ENCODE data around the gene THBS2.

The THBS2 gene

GRCh38 chr6:169249057-169249456 is 4.6 kb downstream of the THBS2 start:
- Histone ChIP-seq H3K9ac (no peak overlapping the region), H3K4me3 (no peak overlapping the region), H3K4me2 (no peak overlapping the region), H4K20me1 (no peaks in the 10 kb centered on the region; a peak in 1 of 22 replicates), H3K36me3 (no peaks in the 10 kb centered on the region), H3K4me1 (peaks cover 0 to 4% (median 0%) of the 10 kb centered on the region in 10 experiments; a peak in 3 of 20 replicates), H3K27me3 (no peaks in the 10 kb centered on the region), H3K27ac (no peak overlapping the region), H3K9me3 (replicated peaks in 1 of 11) (peaks cover 0 to 12% (median 0%) of the 10 kb centered on the region in 11 experiments; a peak in 4 of 22 replicates)
- TF ChIP-seq Cebpa-rat (IDR thresholded peaks at IDR 0.05): no peak

DNA sequence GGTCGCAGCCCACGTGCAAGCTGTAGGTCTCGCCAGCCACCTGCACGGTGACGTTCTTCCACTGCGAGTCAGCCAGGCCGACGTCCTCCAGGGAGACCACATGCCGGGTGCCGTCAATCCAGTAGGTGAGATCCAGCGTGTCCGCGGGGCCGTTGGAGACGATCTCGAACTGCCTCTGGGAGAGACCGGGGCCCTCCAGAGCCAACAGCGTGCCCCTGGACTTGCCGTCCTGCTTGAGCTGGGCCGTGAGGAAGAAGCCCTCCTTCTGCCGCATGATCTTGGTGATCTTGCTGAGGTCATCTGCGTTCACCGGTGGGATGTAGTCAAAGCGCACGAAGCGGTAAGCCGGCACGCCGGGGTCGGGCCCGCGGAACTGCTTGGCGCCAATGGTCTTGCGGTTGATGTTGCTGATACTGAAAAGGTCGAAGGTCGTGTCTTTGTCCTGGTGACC is 5.1 kb downstream of the THBS2 start:
- peaks cover 0 to 12% (median 0%) of the 10 kb centered on the region in 11 experiments; a peak in 4 of 22 replicates for H3K9me3 ChIP-seq (replicated peaks in 1 of 11)
- H3K27me3 ChIP-seq: no peaks in the 10 kb centered on the region
- H4K20me1 ChIP-seq: no peaks in the 10 kb centered on the region; a peak in 1 of 22 replicates
- no peaks in the 10 kb centered on the region; a peak in 1 of 20 replicates for H3K4me1 ChIP-seq
- no peak overlapping the region for H3K27ac ChIP-seq
- no peak overlapping the region for H3K4me2 ChIP-seq
- no peak overlapping the region for H3K9ac ChIP-seq
- no peaks in the 10 kb centered on the region for H3K36me3 ChIP-seq
- H3K4me3 ChIP-seq: no peak overlapping the region
- TF ChIP-seq Cebpa-rat (IDR thresholded peaks at IDR 0.05): no peak

DNA sequence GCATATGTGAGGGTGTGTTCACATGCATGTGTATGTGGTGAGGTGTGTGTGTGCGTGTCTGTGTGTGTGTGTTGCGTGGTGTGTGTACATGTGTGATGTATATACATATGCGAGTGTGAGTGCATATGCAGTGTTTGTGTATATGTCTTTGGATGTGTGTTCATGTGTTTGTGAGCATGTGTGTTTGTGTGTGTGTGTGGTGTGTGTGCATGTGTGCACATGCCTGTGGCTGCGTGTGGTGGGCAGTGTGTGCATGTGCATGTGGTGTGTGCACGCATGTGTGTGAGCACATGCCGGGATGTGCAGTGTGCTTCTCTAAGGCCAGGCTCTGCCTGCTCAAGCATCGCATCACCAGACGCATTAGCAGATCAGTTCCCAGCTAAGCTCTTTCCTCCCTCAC is 5.7 kb downstream of the THBS2 start:
- no peak for TF ChIP-seq Cebpa-rat (IDR thresholded peaks at IDR 0.05)
- H3K36me3 ChIP-seq: no peaks in the 10 kb centered on the region
- H3K9ac ChIP-seq: no peak overlapping the region
- H3K27me3 ChIP-seq: no peaks in the 10 kb centered on the region
- H3K27ac ChIP-seq: no peak overlapping the region
- H3K4me2 ChIP-seq: no peak overlapping the region
- peaks cover 0 to 12% (median 0%) of the 10 kb centered on the region in 11 experiments; a peak in 4 of 22 replicates for H3K9me3 ChIP-seq (replicated peaks in 1 of 11)
- no peaks in the 10 kb centered on the region for H3K4me1 ChIP-seq
- H4K20me1 ChIP-seq: no peaks in the 10 kb centered on the region; a peak in 1 of 22 replicates
- H3K4me3 ChIP-seq: no peak overlapping the region

DNA sequence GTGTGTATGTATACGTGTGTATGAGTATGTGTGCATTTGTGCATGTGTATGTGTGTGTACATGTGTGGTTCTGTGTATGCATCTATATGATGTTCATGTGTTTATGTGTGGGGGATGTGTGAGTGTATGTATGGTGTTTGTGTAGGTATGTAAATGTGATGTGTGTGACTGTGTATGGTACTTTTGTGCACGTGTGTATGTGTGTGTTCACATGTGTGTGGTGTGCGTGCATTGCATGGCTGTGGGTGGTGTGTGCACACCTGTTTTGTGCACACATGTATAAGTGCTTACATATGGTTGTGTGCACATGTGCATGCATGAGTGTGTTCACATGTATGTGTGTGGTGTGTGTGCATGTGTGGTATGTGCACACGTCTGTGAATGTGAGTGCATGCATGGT is 6.2 kb downstream of the THBS2 start:
- H3K9me3 ChIP-seq (replicated peaks in 1 of 11): peaks cover 0 to 12% (median 0%) of the 10 kb centered on the region in 11 experiments; a peak in 4 of 22 replicates
- no peak overlapping the region for H3K4me2 ChIP-seq
- H3K9ac ChIP-seq: no peak overlapping the region
- H3K4me1 ChIP-seq: no peaks in the 10 kb centered on the region
- TF ChIP-seq Cebpa-rat (IDR thresholded peaks at IDR 0.05): no peak
- H3K4me3 ChIP-seq: no peak overlapping the region
- H3K27ac ChIP-seq: no peak overlapping the region
- H3K36me3 ChIP-seq: no peaks in the 10 kb centered on the region
- no peaks in the 10 kb centered on the region; a peak in 1 of 22 replicates for H4K20me1 ChIP-seq
- H3K27me3 ChIP-seq: no peaks in the 10 kb centered on the region

DNA sequence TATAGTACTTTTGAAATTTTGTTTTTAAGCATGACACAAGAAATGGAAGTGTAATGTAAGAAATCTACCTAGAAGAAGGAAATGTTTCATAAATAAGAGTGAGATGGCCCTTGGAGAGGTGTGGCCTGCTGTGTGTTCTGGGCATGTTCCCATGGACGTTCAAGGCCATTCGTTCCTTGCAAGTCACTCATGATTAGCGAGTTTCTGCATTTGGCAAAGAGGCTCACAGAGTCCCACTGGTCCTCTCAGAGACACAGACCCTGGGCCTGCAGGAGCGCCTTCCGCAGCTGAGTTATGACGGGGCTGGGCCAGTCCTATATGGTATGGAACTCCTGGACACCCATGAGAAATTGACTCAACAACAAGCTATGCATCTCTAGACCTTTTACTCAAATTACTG is 7.2 kb downstream of the THBS2 start:
- no peak overlapping the region for H3K27ac ChIP-seq
- no peaks in the 10 kb centered on the region; a peak in 1 of 22 replicates for H4K20me1 ChIP-seq
- H3K4me3 ChIP-seq: no peak overlapping the region
- no peak overlapping the region for H3K4me2 ChIP-seq
- TF ChIP-seq Cebpa-rat (IDR thresholded peaks at IDR 0.05): no peak
- H3K9me3 ChIP-seq (replicated peaks in 1 of 11): peaks cover 0 to 12% (median 0%) of the 10 kb centered on the region in 11 experiments; a peak in 4 of 22 replicates
- no peaks in the 10 kb centered on the region for H3K27me3 ChIP-seq
- no peaks in the 10 kb centered on the region for H3K36me3 ChIP-seq
- no peak overlapping the region for H3K9ac ChIP-seq
- no peaks in the 10 kb centered on the region for H3K4me1 ChIP-seq

DNA sequence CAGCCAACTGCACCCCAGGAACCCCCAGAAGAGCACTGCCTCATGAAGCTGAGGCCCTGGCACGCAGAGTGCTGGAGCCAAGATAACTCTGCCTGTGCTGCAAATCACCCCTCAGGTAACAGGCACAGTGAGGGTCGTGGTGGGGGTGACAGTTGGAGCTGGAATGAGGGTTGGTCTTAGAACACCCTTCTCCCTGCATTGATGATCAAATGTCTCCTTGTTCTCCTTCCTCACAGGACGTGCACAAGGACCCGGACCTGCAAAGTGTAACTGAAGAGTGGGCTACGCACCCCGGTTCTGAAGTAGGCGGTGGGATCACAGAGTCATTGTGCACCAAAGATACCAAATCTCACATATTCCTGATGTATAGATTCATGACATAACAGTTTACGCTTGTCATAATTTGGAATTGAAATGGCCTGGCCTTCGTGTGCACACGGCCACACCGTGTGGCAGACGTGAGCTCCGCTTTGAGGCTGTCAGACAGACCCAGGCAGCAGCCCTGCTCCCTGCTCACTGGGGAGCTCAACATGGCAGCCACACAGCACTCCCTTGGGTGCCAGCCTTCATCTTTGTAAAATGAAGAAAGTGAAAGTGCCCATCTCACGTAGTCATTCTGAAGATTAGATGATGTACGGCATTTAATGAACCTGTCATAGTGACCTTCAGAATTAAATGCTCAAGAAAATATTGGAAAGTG is 8.8 kb downstream of the THBS2 start:
- Histone ChIP-seq H3K4me3 (no peak overlapping the region), H3K4me2 (no peak overlapping the region), H3K9ac (no peak overlapping the region), H3K27me3 (no peaks in the 10 kb centered on the region), H3K36me3 (no peaks in the 10 kb centered on the region), H4K20me1 (no peaks in the 10 kb centered on the region; a peak in 1 of 22 replicates), H3K27ac (no peak overlapping the region), H3K4me1 (peaks cover 0 to 10% (median 6%) of the 10 kb centered on the region in 10 experiments; a peak in 10 of 20 replicates), H3K9me3 (replicated peaks in 1 of 11) (peaks cover 0 to 12% (median 0%) of the 10 kb centered on the region in 11 experiments; a peak in 4 of 22 replicates)
- TF ChIP-seq Cebpa-rat (IDR thresholded peaks at IDR 0.05): no peak

DNA sequence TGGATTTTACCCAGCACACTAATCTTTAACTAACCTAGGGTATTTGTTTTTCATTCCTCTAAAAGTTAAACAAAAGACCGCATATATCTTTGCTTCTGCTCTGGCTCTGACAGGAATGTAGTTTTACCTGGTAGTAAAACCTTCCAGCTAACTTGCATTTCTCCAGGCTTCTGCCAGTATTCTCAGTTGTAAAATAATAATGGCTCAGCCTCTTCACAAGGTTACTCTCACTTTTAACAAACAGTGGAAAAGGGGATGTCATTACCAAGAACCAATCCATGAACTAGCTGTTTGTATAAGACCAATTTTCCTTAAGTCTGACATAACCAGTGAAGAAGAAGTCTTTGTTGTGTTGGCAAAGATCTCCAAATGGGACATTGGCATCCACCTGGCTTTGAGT is 10.0 kb downstream of the THBS2 start:
- no peaks in the 10 kb centered on the region for H3K27me3 ChIP-seq
- no peaks in the 10 kb centered on the region for H3K36me3 ChIP-seq
- H3K4me2 ChIP-seq: no peak overlapping the region
- no peak overlapping the region for H3K27ac ChIP-seq
- H3K4me3 ChIP-seq: no peak overlapping the region
- H3K9me3 ChIP-seq (replicated peaks in 1 of 11): peaks cover 0 to 7% (median 0%) of the 10 kb centered on the region in 11 experiments; a peak in 4 of 22 replicates
- no peaks in the 10 kb centered on the region; a peak in 1 of 22 replicates for H4K20me1 ChIP-seq
- H3K9ac ChIP-seq: no peak overlapping the region
- peaks cover 0 to 10% (median 6%) of the 10 kb centered on the region in 10 experiments; a peak in 10 of 20 replicates for H3K4me1 ChIP-seq
- no peak for TF ChIP-seq Cebpa-rat (IDR thresholded peaks at IDR 0.05)

GRCh38 chr6:169243186-169243585 is 10.5 kb downstream of the THBS2 start:
- no peaks in the 10 kb centered on the region for H3K36me3 ChIP-seq
- no peak overlapping the region for H3K4me2 ChIP-seq
- peaks cover 0 to 4% (median 0%) of the 10 kb centered on the region in 11 experiments; a peak in 2 of 22 replicates for H3K9me3 ChIP-seq (replicated peaks in 1 of 11)
- no peak overlapping the region for H3K27ac ChIP-seq
- no peaks in the 10 kb centered on the region; a peak in 1 of 22 replicates for H4K20me1 ChIP-seq
- no peak overlapping the region for H3K9ac ChIP-seq
- TF ChIP-seq Cebpa-rat (IDR thresholded peaks at IDR 0.05): no peak
- H3K27me3 ChIP-seq: no peaks in the 10 kb centered on the region
- peaks cover 0 to 10% (median 6%) of the 10 kb centered on the region in 10 experiments; a peak in 10 of 20 replicates for H3K4me1 ChIP-seq
- H3K4me3 ChIP-seq: no peak overlapping the region

DNA sequence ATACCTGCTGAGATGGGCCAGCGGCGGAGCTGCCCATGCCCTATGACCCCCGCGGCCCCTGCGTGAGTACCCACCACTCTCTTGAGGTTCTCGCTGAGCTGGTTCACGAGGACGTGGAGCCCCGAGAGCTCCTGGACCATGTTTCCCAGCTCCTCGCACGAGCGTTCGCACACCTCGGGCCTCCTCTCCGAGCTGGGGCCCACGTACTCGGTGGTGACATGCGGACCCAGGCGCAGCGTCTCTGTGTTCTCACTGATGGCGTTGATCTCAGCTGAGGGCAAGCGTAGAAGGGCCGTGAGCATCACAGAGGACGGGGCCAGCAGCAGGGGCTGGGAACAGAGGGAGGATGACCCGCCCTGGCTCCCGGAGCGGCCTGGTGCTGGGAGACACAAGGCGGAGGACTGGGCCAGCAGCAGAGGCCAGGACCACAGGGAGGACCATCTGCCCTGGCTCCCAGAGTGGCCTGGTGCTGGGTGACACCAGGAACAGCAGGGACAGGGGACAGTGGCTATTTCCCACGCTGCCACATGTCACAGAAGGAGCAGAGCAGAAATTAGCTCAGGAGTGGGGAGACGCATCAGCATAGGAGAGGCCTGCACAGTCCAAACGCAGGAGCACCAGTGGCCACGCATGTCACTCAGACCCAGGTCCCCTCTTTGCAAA is 11.8 kb downstream of the THBS2 start:
- Histone ChIP-seq H3K9ac (no peak overlapping the region), H4K20me1 (no peaks in the 10 kb centered on the region; a peak in 1 of 22 replicates), H3K4me3 (no peak overlapping the region), H3K9me3 (replicated peaks in 1 of 11) (no peaks in the 10 kb centered on the region), H3K4me1 (peaks cover 0 to 10% (median 6%) of the 10 kb centered on the region in 10 experiments; a peak in 10 of 20 replicates), H3K36me3 (no peaks in the 10 kb centered on the region), H3K27ac (no peak overlapping the region), H3K27me3 (no peaks in the 10 kb centered on the region), H3K4me2 (no peak overlapping the region)
- TF ChIP-seq Cebpa-rat (IDR thresholded peaks at IDR 0.05): no peak
